HG03432 (cell line): ENCODE measurements around the gene PAK3.

Experiments used
- ATAC-seq: cut with Tn5 transposase; IDR thresholded peaks from one replicate; pipeline ENCODE4 v1.9.1; 2021; ENCODE audit warnings: mild to moderate bottlenecking, moderate library complexity; ENCODE audit not compliant: unreplicated experiment

The PAK3 gene

DNA sequence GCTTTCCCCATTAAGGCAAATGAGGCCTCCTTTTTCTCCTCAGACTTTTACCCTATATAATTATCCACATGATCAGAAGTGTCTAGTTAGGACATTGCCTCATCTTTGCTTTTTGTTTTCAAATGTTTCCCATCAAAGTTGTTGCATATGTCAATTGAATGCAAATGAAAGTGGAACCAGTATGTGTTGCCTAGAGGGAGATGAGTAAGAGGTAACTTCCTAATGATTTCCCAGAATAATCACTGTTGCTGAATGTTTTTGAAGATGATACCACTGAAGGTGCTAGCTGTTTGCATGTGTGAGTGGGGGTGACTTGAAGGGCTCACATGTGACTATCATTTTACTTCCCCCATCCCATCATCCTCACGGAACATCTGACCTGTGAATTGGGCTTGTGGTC, 33.9 kb downstream of the PAK3 start:
- no peak for ATAC-seq

DNA sequence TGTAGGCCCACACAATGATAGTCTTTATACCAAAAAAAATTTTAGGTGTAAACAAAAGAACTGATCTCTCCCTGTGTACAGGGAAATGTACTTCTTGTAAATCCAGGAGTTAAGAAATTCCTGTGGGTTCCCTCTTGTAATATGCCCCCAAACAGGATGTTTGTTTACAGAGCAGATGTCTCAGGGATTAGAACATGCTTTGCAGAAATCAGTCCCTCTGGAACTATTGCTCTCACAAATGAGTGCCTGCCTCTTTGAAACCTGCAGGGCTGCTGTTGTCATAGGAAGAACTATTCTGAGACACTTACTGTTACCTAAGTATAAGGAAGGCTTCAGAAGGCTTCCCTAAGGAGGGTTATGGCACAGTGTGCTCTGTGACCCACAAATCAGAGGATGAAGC, 35.6 kb downstream of the PAK3 start:
- no peak for ATAC-seq

DNA sequence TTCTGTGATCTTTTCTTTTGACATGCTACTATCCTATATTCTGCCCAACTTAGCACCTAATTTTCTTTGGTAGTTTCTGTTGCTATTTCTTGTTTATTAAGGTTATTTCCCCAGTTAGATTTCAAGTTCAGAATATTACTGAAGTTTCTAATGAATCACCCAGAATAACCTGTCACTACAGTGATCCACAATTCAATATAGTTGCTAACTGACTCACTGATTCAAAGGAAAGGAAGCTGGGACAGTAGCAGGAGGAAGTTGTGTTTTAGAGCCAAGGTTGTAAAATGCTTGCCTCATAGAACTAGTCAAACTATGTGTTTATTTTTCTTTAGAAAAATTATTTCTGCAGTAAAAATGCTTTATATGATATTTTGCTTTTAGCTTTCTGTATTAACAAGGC, 37.4 kb downstream of the PAK3 start:
- ATAC-seq = no peak

DNA sequence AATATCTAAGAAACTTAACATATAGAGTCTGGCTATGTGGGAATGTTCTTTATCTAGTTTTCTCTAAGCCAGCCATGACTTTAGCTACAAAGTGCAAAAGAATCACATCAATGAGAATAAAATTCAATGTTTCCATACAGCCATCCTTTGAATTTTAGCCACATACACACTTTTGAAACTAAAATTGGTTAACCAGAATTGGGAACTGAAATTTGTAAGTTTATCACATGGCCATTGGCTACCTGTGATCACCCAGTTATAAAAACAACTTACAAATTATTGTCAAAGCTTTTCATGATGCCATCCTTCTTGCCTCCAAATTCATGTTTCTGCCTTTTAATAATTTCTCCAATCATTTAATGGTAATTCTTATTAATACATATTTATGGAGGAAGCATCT, 49.9 kb downstream of the PAK3 start:
- no peak for ATAC-seq

DNA sequence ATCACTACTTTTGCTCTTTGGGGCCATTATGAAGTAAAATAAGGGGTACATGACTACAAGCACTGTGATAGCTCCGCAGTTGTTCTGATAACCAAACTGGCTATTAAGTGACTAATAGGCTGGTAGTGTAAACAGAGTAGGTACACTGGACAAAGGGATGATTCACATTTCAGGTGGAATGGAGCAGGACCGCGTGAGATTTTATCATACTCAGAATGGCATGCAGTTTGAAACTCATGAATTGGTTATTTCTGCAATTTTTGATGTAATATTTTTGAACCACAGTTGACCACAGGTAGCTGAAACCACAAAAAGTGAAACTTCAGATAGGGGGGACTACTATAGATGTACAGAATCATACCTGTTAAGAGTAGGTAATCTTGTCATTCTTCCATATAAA, 55.8 kb downstream of the PAK3 start:
- no peak for ATAC-seq

DNA sequence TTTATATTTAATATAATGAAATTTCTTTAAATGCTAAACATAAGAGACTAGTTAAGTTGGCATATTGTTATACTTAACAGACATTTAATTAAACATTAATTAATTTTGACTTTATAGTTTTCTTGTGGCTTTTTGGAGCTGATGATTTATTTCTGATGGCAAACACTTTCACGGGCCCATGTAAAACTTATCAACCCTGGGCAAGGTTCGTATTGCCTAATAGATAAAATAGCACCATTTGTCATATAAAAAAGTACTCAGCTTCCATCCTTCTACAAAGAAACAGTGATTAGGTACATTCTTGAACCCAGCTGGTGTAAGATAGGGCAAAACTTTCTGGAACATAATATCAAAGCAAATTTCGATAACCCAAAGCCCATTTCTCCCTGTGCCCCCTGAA, 63.2 kb downstream of the PAK3 start:
- ATAC-seq = no peak

DNA sequence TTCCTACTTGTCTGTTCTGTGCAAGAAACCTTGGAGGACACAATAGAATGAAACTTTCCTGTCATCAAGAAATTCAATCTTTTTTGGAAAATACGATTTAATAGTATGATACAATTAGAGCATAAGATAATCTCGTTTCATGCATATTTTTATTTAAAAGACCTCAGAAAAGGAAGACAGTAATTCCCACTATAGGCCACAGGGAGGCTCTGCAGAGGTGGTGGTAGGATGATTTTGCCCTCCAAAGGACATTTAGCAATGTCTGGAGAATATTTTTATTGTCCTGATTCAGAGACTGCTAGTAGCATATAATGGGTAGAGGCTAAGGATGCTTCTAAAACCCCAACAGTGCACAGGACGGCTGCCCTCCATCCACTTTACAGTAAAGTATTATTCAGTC, 68.7 kb downstream of the PAK3 start:
- no peak for ATAC-seq

DNA sequence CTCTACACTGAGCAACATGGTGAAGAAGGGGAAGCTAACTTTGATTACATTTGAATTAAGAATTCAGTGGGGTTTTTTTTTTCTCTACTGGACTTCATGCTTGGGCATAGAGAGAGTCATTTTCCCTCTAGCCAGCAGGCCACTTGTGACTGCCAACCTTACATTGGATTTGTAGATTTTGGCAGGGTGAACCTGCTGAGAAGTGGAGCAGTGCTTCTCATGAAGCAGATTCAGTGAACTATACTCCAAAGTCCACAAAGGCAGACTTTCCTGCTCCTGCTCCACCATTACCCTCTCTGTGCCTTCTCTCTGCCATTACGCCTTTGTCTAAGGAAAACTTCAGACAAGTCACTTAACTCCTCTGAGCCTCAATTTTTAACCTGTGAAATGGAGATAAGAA, 69.9 kb downstream of the PAK3 start:
- ATAC-seq = no peak

DNA sequence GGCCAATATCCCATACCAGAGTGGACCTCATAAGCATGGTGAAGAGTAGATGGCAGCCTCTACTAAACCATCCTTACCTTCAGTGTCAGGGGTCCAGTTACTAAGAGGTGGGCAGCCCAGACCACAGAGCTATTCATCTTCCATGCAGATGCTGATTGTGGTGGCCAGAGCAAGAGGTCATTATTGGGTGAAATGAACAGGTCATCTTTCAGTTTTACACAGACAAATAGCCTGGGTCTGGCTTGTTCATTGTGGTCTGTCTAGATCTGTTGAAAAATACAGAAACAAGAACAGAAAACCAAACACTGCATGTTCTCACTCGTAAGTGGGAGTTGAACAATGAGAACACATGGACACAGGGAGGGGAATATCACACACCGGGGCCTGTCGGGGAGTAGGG, 71.3 kb downstream of the PAK3 start:
- peak; percentile 53 for ATAC-seq

DNA sequence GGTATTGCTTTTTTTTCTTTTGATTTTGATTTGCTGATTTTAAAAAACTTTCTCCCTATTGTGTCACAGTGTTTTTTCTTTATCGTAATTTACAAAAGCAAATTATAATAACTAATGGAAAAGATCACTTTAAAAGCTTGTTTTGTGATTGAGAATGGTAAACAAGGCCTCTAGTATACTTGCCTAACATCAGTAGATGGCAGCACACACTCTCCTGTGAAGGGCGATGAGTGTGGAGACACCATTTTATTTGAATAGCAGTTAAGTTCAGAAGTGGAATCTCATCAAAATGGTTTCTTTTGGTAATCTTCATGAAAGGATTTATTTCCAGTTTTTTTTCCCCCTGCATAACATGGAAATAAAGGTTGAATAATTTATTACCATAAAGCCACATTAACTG, 72.3 kb downstream of the PAK3 start:
- no peak for ATAC-seq

DNA sequence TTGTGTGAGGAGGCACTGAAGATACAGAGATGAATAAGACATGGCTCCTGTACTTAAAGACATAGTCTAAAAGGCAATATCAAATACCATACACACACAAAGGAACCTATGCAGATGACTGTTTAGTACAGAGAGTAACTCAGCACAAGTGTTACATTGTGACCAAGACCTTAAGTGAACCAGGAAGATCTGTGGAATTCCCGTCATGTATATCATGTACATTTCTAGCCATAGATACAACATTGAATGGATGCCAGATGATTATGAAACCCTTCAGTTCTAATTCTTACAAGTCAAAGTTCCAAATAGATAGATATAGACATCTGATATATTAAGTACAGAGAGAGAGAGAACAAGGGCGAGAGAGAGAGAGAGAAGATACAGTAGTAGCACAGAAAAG, 73.2 kb downstream of the PAK3 start:
- ATAC-seq = no peak

DNA sequence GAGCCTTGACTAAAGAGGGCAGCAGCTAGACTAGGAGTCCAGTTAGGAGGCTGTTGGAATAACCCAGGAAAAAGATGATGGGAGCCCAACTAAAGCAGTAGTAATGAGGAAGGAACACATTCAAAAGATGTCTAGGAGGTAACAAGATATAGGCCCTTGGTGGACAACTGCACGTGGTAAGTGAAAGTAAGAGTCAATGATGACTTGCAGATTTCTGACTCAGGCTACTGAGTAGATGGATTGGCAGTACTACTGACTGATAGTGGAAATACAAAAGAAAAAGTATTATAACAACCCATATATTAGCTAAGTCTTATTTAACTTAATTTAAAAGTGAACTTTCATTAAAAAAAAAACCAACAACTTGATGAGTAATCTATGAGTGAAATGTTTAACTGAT, 74.0 kb downstream of the PAK3 start:
- no peak for ATAC-seq

DNA sequence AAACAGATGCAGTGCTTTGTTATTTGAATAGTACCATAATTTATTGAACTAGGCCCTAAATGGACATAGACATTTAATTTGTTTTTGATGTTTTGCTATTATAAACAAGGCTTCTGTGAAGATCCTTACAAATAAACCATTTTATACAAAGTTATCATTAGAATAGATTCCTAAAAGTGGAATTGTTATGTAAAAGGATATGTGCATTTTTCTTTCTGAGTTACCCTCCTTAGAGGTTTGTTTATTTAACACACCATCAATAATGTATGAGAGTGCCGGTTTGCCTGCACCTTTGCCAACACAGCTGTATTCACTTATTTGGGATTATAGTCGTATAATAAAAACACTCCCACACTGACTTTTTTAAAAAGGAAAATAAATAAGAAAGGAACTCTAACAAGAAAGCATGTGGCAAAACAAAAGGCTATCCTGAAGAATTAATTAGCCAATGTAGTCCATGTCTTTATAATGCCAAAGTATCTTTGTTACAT, 84.8 kb downstream of the PAK3 start:
- ATAC-seq = no peak

DNA sequence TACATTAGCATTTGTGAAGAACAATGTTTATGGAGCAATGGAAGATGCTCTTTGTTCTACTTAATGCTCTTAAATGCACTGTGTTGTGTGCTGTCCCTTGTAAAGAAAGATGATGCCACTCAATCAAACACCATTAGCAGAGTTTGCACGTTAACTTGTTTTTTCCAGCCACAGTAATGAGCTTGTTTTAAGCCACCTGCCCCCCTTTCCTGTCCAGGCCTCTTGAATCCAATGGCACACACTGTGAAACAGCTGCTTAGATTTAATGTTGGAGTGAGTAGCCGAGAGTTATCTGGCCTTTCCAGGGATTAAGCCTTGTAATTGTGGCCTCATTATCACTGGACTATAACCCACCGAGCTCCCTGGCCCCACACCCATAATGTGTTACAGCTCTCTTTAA, 86.0 kb downstream of the PAK3 start:
- ATAC-seq = no peak

DNA sequence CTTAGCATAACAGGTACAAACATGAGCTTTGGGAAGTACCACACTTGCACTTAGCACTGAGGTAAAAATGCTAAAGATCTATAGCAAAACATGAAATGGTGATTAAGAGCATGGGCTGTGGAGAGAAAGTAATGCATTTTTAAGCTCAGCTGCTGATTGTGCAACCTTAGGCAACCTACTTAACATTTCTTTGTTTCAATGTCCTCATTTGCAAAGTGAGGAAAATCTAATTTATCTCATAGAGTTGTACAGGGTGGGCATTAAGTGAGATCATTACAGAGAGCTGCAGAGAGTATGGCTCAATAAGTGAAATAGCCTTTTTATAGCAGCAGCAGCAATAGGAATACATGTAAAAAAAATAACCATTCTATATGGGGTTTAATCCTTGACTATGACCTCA, 87.0 kb downstream of the PAK3 start:
- no peak for ATAC-seq

DNA sequence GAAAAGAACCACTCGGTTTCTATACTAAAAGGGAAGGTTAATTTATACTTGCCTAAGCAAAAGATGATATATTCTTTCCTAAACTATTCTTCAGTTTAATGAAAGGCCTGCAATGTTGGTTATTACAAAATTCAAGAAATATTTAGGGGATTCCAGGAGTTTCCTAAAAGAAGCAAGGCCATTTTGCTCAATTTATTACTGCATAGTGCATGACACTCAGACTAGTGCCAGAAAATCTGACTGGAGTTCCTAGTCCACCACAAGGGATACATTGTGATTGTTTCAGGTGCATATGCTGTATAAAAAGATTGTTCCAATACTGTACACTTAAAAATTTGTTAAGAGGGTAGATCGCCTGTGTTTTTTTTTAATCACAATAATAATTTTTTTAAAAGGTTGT, 95.6 kb downstream of the PAK3 start:
- ATAC-seq = no peak

DNA sequence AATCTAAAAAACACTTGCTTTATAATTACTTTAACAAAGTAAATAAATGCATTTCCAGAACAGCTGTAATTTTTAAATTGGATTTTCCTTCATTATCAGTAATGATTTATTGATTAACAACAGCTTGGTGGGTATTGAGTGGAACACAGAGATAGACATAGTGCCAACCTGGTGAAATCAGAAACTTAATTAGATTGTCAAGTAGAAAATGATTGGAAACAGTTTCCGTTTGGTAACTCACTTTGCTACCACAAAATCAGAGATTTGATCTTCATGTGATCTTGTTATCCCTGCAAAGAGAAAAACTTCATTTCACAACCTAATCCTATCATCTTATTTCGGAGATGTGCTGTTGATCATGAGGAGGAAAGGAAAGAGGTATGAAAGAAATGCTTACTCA, 103.5 kb downstream of the PAK3 start:
- ATAC-seq = no peak

DNA sequence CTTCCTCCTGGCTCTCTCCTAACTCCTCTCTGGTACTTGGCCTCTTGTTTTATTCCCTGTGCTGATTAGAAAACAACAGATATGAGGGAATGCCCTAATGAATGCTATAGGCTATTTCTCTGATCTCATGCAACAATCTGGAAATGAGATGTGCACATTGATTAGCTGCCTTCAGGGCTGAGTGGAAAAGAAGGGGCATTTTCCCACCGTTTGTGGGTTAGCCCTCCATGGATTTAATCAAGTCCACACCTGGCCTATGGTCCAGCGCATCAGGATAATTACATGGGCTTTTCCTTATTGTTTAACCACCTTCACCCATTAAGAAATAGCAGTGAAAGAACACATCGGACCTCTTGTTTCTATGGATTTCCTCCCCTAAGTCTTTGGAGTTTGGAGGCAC, 104.3 kb downstream of the PAK3 start:
- ATAC-seq = no peak

DNA sequence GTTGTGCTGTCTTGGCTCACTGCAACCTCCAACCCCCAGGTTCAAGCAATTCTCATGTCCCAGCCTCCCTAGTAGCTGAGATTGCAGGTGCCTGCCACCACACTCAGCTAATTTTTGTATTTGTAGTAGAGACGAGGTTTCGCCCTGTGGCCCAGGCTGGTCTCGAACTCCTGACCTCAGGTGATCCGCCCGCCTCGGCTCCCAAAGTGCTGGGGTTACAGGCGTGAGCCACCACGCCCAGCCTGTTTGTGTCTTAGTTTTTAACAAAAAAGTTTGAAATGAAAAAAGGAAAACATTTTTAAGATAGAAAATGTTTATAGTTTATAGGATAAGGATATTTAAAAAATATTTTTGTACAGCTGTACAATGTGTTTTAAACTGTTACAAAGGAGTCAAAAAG, 111.9 kb downstream of the PAK3 start:
- no peak for ATAC-seq

DNA sequence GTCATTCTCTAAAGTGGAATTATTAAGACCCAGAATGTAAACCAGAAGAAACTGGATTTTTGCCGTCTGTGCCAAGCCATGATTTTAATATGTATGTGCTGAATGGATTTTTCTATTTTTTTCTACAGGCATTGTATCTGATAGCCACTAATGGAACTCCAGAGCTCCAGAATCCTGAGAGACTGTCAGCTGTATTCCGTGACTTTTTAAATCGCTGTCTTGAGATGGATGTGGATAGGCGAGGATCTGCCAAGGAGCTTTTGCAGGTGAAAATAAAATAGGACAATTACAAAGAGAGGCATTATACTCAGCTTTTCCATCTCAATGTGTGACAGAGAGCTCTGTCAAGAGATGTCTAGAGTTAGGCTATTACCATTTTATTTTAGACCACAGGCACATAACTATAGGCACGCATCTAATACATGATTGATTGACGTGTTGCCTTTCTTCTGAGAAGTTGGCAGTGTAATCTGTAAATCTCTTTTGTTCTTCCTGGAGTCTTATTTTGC, 120.4 kb downstream of the PAK3 start:
- no peak for ATAC-seq

DNA sequence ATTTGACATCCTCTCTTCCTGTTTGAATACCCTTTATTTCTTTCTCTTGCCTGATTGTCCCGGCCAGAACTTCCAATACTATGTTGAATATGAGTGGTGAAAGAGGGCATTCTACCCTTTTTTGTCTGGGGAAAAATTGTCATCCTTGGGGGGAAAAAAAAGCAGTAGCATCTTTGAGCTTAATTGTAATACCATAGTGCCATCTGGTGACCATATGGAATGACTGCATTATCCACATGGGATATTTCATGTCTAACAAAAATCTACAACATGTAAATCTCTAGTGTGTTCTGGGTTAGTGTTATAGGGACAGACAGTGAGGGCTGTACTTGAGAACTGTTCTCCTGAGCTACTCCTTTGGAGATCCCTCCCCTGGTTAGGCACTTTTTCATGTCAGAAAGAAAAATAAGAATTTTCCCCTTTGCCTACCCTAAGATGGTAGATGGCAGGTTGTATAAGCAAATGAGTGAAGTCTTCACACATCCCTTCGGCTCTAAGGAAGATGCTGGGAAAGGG, 148.3 kb downstream of the PAK3 start:
- ATAC-seq = no peak

DNA sequence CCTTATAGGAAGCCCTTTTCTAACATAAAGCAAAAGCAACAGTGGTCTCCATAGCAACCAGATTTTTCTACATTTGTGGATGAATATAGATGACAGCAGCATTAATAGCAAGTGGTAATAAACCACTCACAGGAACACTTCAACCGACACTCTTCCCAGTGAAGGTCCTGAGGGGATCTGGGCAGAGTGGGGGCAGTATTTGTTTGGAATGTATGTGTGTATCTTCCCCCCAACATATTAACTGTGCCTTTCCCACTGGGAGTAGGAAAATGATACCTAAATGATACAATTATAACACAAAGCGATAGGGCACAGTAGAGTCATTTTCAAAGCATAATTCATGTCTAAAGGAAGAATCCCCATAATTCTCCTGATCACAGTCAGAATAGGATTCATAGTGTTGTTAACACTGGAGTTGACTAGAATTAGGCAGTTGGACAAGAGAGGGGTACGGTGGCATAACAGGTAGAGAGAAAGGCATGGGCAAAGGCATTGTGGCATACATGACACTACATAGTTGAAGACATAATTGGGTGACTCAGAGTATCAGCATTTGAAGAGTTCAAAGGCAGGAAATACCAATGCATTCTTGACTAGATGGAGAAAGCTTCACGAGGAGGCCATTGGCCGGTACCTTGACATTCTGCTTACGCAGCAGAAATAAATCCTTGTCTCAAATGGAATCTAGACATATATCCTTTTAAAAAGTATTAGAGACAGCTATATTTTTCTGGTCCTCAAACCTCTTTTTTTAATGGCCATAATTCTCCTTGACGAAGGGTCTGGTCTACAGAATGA, 159.1 kb downstream of the PAK3 start:
- ATAC-seq = no peak

DNA sequence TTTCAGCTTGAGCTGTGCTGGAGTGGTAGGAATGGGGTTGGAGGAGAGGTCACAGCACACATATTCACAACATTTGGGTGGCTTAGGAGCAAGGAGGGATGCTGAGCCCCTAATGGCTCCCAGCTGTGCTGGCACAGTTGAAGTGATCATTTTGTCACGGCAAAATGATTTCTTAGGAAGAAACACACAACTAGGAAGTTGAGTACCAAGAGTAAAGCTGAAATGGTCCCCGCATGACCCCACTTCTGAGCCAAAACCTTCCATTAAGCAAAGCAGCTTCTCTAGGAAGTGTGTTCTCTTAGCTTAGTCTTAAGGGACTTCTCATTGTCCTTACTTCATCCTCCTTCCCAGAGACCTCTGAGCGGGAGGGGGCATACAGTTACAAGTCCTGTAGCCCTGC, 161.7 kb downstream of the PAK3 start:
- no peak for ATAC-seq
